IMR-90 (cell line): ENCODE results near the gene SLC17A3. TPM values are rescaled to one million over a fixed set of nuclear protein-coding genes. Genes with fewer than 3 reads are reported as not detected.

ENCODE experiments used
- ATAC-seq: fragments of 200-7000 bp; cut with Tn5 transposase; 2 replicates; pipeline ENCODE4 v1.9.1; 2020; ENCODE audit warnings: low read depth, mild to moderate bottlenecking, moderate library complexity
- BruUV-seq: library from RNA; stranded (reverse); fragments of 400-500 nt; replicated peaks from 2 replicates; lab custom pipeline; 2021; lab: Mats Ljungman, UMichigan
- CTCF ChIA-PET: fragments of 300-600 bp; formaldehyde crosslinking; extraction: SDS; loops from one replicate; lab custom pipeline; 2021; ENCODE audit warnings: antibody characterized with exemption; lab: Yijun Ruan, JAX
- POLR2A ChIA-PET: fragments of 300-600 bp; sonication (Branson Sonifier 250); formaldehyde crosslinking; loops from one replicate; lab custom pipeline; 2022; ENCODE audit warnings: antibody characterized with exemption; ENCODE audit not compliant: unreplicated experiment; lab: Charles Lee
- DNase-seq: peaks from one replicate; pipeline ENCODE4 v3.0.0; 2013
- H2AFZ ChIP-seq: replicated peaks from 2 replicates; pipeline ENCODE3; 2013; ENCODE audit warnings: low read length, mild to moderate bottlenecking; ENCODE audit not compliant: poor library complexity
- H2AK5ac ChIP-seq: 2 replicates; pipeline ENCODE4 v1.6.1; 2013; ENCODE audit warnings: low read depth, low read length, inconsistent platforms
- H2AK9ac ChIP-seq: replicated peaks from 2 replicates; pipeline ENCODE3; 2013; ENCODE audit warnings: mild to moderate bottlenecking, low read depth, low read length, moderate library complexity; ENCODE audit not compliant: poor library complexity
- H2BK120ac ChIP-seq: 2 replicates; pipeline ENCODE4 v1.6.1; 2013; ENCODE audit warnings: low read depth, low read length, inconsistent platforms
- H2BK15ac ChIP-seq: 3 replicates; pipeline ENCODE4 v1.6.1; 2013; ENCODE audit warnings: low read depth, low read length, inconsistent platforms
- H2BK20ac ChIP-seq: 2 replicates; pipeline ENCODE4 v1.6.1; 2013; ENCODE audit warnings: low read depth, mild to moderate bottlenecking, inconsistent platforms, low read length, moderate library complexity
- H2BK5ac ChIP-seq: 2 replicates; pipeline ENCODE4 v1.6.1; 2013; ENCODE audit warnings: mild to moderate bottlenecking, low read depth, low read length, inconsistent platforms; ENCODE audit not compliant: poor library complexity, severe bottlenecking
- H3K14ac ChIP-seq: replicated peaks from 2 replicates; pipeline ENCODE4 v1.6.1; 2013; ENCODE audit warnings: low read depth, low read length, inconsistent platforms
- H3K18ac ChIP-seq: 2 replicates; pipeline ENCODE4 v1.6.1; 2013; ENCODE audit warnings: low read depth, low read length, control low read depth
- H3K23ac ChIP-seq: 2 replicates; pipeline ENCODE4 v1.6.1; 2013; ENCODE audit warnings: low read depth, low read length, inconsistent platforms
- H3K27ac ChIP-seq: 2 replicates; pipeline ENCODE4 v1.5.1; 2013; ENCODE audit warnings: mild to moderate bottlenecking, control low read depth, low read length; ENCODE audit not compliant: insufficient read depth
- H3K27me3 ChIP-seq: 2 replicates; pipeline ENCODE4 v1.6.1; 2013; ENCODE audit warnings: low read length; ENCODE audit not compliant: control insufficient read depth, insufficient read depth
- H3K36me3 ChIP-seq: 2 replicates; pipeline ENCODE4 v1.6.1; 2013; ENCODE audit warnings: low read length, mixed read lengths; ENCODE audit not compliant: control insufficient read depth, insufficient read depth
- H3K4ac ChIP-seq: 2 replicates; pipeline ENCODE4 v1.6.1; 2013; ENCODE audit warnings: low read depth, low read length, inconsistent platforms
- H3K4me1 ChIP-seq: 2 replicates; pipeline ENCODE4 v1.6.1; 2013; ENCODE audit warnings: low read length, mixed read lengths; ENCODE audit not compliant: control insufficient read depth, insufficient read depth
- H3K4me2 ChIP-seq: 2 replicates; pipeline ENCODE4 v1.6.1; 2013; ENCODE audit warnings: low read depth, mild to moderate bottlenecking, control low read depth, low read length, moderate library complexity
- H3K4me3 ChIP-seq: 2 replicates; pipeline ENCODE4 v1.5.1; 2013; ENCODE audit warnings: low read depth, mild to moderate bottlenecking, control low read depth, low read length, moderate library complexity; ENCODE audit not compliant: insufficient read depth
- H3K56ac ChIP-seq: 2 replicates; pipeline ENCODE4 v1.6.1; 2013; ENCODE audit warnings: low read length, inconsistent platforms; ENCODE audit not compliant: insufficient read depth; ENCODE audit errors: extremely low read depth
- H3K79me1 ChIP-seq, 2 experiments: 2 replicates each; pipeline ENCODE4 v1.6.1; 2013; ENCODE audit warnings: low read length in 2 of 2, inconsistent platforms in 1 of 2, low read depth in 1 of 2
- H3K9ac ChIP-seq: 2 replicates; pipeline ENCODE4 v1.6.1; 2013; ENCODE audit warnings: low read depth, low read length, control low read depth
- H3K9me1 ChIP-seq: 2 replicates; pipeline ENCODE4 v1.6.1; 2013; ENCODE audit warnings: low read length, inconsistent platforms; ENCODE audit not compliant: insufficient read depth
- H3K9me3 ChIP-seq: 2 replicates; pipeline ENCODE4 v1.6.1; 2013; ENCODE audit warnings: low read length; ENCODE audit not compliant: control insufficient read depth, insufficient read depth
- H4K20me1 ChIP-seq: 2 replicates; pipeline ENCODE4 v1.6.1; 2013; ENCODE audit warnings: low read length, inconsistent platforms; ENCODE audit not compliant: insufficient read depth
- H4K5ac ChIP-seq: 2 replicates; pipeline ENCODE4 v1.6.1; 2013; ENCODE audit warnings: mild to moderate bottlenecking, low read depth, low read length, control low read depth
- H4K8ac ChIP-seq, 2 experiments: 2 replicates each; pipeline ENCODE4 v1.6.1; 2013; ENCODE audit warnings: low read depth in 2 of 2, low read length in 2 of 2, control low read depth in 1 of 2, inconsistent platforms in 1 of 2
- H4K91ac ChIP-seq: 2 replicates; pipeline ENCODE4 v1.6.1; 2013; ENCODE audit warnings: low read depth, low read length, inconsistent platforms; ENCODE audit not compliant: insufficient read depth
- MAFK ChIP-seq: IDR thresholded peaks from 2 replicates; pipeline ENCODE4 v1.6.1; 2012; ENCODE audit warnings: low read depth, low read length, improper control_type of control experiment
- POLR2A ChIP-seq: IDR thresholded peaks from 2 replicates; pipeline ENCODE4 v1.6.1; 2012; ENCODE audit warnings: mild to moderate bottlenecking, low read depth, low read length
- WGBS, 2 experiments: methylation state at CpG; one replicate each; pipeline versions ENCODE4 v1.1.5 to v1.1.7; 2013; ENCODE audit warnings: missing lambda C conversion rate in 2 of 2; ENCODE audit not compliant: insufficient read length in 1 of 2; ENCODE audit errors: extremely low coverage in 2 of 2; 5-methylcytosine and 5-hydroxymethylcytosine counted together
- dilution Hi-C: fragments of 300-500 bp; cut with HindIII; formaldehyde crosslinking; loops from one replicate; pipeline ENCODE4 v1.14.3; 2018; ENCODE audit warnings: low sequenced_read_pairs; ENCODE audit not compliant: unreplicated experiment
- in situ Hi-C: fragments of 300-500 bp; cut with MboI; formaldehyde crosslinking; loops from 3 replicates; pipeline ENCODE4 v1.14.3; 2019; ENCODE audit warnings: low sequenced_read_pairs, inconsistent platforms, mixed read lengths
- intact Hi-C: fragments of 100-400 bp; cut with micrococcal nuclease; formaldehyde crosslinking; loops from 2 replicates; pipeline ENCODE4 v1.10.0; 2022
- polyA plus RNA-seq, 3 experiments: library from polyadenylated mRNA; depleted of rRNA; stranded (reverse); fragments of >200 nt; gene quantifications; 2 replicates each; pipeline ENCODE4 v1.2.3, GENCODE V29; 2012; ENCODE audit warnings: low replicate concordance in 1 of 3
- total RNA-seq: library from RNA; depleted of rRNA; stranded (reverse); fragments of >200 nt; gene quantifications from 2 replicates; pipeline ENCODE4 v1.2.3, GENCODE V29; 2012

Gene SLC17A3
- total and polyA plus RNA-seq, 2 of the 4 experiments (the other 2 are of a cell fraction) = not detected

GRCh38 chr6:25895771-25896170, 21.7 kb upstream of the SLC17A3 start:
- H3K9me1 ChIP-seq = no peaks in the 10 kb centered on the region
- H4K8ac ChIP-seq = no peak overlapping the region
- no peak overlapping the region for H2AK5ac ChIP-seq
- no peak overlapping the region for H3K27ac ChIP-seq
- no peak overlapping the region for H3K18ac ChIP-seq
- H3K9me3 ChIP-seq = no peaks in the 10 kb centered on the region
- ATAC-seq (no peak), DNase-seq (no peak)
- no peak overlapping the region for H3K4ac ChIP-seq
- H3K27me3 ChIP-seq = no peaks in the 10 kb centered on the region
- no peaks in the 10 kb centered on the region for H3K36me3 ChIP-seq
- no peak overlapping the region for H4K5ac ChIP-seq
- H2BK15ac ChIP-seq = no peak overlapping the region
- no peak overlapping the region for H4K91ac ChIP-seq
- ChIA-PET POLR2A (no interaction called here), CTCF (no interaction called here)
- H3K9ac ChIP-seq = no peak overlapping the region
- in situ Hi-C loops = no loop called here
- H3K56ac ChIP-seq = no peak overlapping the region
- intact Hi-C loops = no loop called here
- TF ChIP-seq MAFK = peak; percentile 84
- TF ChIP-seq POLR2A = no peak
- H3K14ac ChIP-seq = no peak overlapping the region
- H2BK5ac ChIP-seq = no peak overlapping the region
- dilution Hi-C loops = no loop called here
- no peaks in the 10 kb centered on the region for H4K20me1 ChIP-seq
- no peaks in the 10 kb centered on the region for H3K4me1 ChIP-seq
- no peak overlapping the region for H2BK20ac ChIP-seq
- no peak overlapping the region for H3K4me3 ChIP-seq
- no peak overlapping the region for H2BK120ac ChIP-seq
- no CpG with 5 or more reads among the region's 1 CpG for whole genome bisulfite sequencing, 2 experiments
- no peaks in the 10 kb centered on the region for H3K79me1 ChIP-seq
- H3K4me2 ChIP-seq = no peak overlapping the region
- no peak overlapping the region for H2AFZ ChIP-seq
- no TSS peak for BruUV-seq
- H3K23ac ChIP-seq = no peak overlapping the region
- no peak overlapping the region for H2AK9ac ChIP-seq
